Natural killer cell (primary cell): ENCODE measurements around the gene CACNA1B. TPM values are rescaled to one million over a fixed set of nuclear protein-coding genes. Genes with fewer than 3 reads are reported as not detected.

ENCODE experiments used
- ATAC-seq, 3 donors: fragments of 150-1000 bp in 2 of 3; fragments of 200-7000 bp in 1 of 3; cut with Tn5 transposase; 1 replicate in 1 of 3; 2 replicates in 2 of 3; pipeline ENCODE4 v1.10.0; 2021; ENCODE audit warnings: mild to moderate bottlenecking in 2 of 3, moderate library complexity in 2 of 3
- DNase-seq, 2 donors: peaks; one replicate each; pipeline versions ENCODE4 v3.0.0 to v3.0.0-alpha.2; 2013 to 2021; ENCODE audit warnings: mixed read lengths in 1 of 2
- H3K27ac ChIP-seq: one replicate; pipeline ENCODE4 v1.5.1; 2013; ENCODE audit warnings: mild to moderate bottlenecking, low read length
- H3K27me3 ChIP-seq: one replicate; pipeline ENCODE4 v1.6.1; 2013; ENCODE audit warnings: low read length; ENCODE audit not compliant: control insufficient read depth, insufficient read depth
- H3K36me3 ChIP-seq: one replicate; pipeline ENCODE4 v1.6.1; 2013; ENCODE audit warnings: low read length; ENCODE audit not compliant: control insufficient read depth, insufficient read depth
- H3K4me1 ChIP-seq: one replicate; pipeline ENCODE4 v1.6.1; 2013; ENCODE audit warnings: low read length; ENCODE audit not compliant: control insufficient read depth, insufficient read depth
- H3K4me3 ChIP-seq: one replicate; pipeline ENCODE4 v1.5.1; 2013; ENCODE audit warnings: low read length
- H3K9me3 ChIP-seq: one replicate; pipeline ENCODE4 v1.6.1; 2013; ENCODE audit warnings: low read length; ENCODE audit not compliant: control insufficient read depth, insufficient read depth
- H3K27ac Mint-ChIP-seq, 2 donors: one replicate each; pipeline ENCODE4 v1.8.0; 2022; ENCODE audit warnings: mild to moderate bottlenecking in 2 of 2, mixed read lengths in 2 of 2, moderate library complexity in 1 of 2
- H3K27me3 Mint-ChIP-seq, 2 donors: one replicate each; pipeline ENCODE4 v1.8.0; 2022; ENCODE audit warnings: low read depth in 2 of 2, mixed read lengths in 2 of 2
- H3K36me3 Mint-ChIP-seq: one replicate; pipeline ENCODE4 v1.8.0; 2022; ENCODE audit warnings: mixed read lengths
- H3K4me1 Mint-ChIP-seq, 2 donors: one replicate each; pipeline ENCODE4 v1.8.0; 2022; ENCODE audit warnings: mixed read lengths in 2 of 2
- H3K4me3 Mint-ChIP-seq: one replicate; pipeline ENCODE4 v1.8.0; 2022; ENCODE audit warnings: mild to moderate bottlenecking, moderate library complexity, mixed read lengths
- H3K9me3 Mint-ChIP-seq, 2 donors: one replicate each; pipeline ENCODE4 v1.8.0; 2022; ENCODE audit warnings: mixed read lengths in 2 of 2
- WGBS: methylation state at CpG from one replicate; pipeline ENCODE4 v1.1.7; 2013; ENCODE audit warnings: missing lambda C conversion rate; ENCODE audit not compliant: insufficient coverage; 5-methylcytosine and 5-hydroxymethylcytosine counted together
- intact Hi-C: fragments of 100-400 bp; cut with micrococcal nuclease; formaldehyde crosslinking; loops from one replicate; pipeline ENCODE4 v1.14.2; 2022
- total RNA-seq, 4 donors: library from RNA; stranded (reverse); fragments of 120-200 nt in 1 of 4; gene quantifications; one replicate each; pipeline versions ENCODE4 v1.2.3 to v1.2.4, GENCODE V29; 2013 to 2022
- TF ChIP-seq, protein P1 (sequence below): fragments of 200-600 bp; IDR thresholded peaks from one replicate; pipeline ENCODE4 v1.8.0; 2022; ENCODE audit warnings: antibody characterized with exemption

CACNA1B gene
- total RNA-seq, 3 donors from 2014 or later (not counting 1 experiment from before 2014, with no cell fraction given), result 0.07 TPM; not detected in 2

DNA sequence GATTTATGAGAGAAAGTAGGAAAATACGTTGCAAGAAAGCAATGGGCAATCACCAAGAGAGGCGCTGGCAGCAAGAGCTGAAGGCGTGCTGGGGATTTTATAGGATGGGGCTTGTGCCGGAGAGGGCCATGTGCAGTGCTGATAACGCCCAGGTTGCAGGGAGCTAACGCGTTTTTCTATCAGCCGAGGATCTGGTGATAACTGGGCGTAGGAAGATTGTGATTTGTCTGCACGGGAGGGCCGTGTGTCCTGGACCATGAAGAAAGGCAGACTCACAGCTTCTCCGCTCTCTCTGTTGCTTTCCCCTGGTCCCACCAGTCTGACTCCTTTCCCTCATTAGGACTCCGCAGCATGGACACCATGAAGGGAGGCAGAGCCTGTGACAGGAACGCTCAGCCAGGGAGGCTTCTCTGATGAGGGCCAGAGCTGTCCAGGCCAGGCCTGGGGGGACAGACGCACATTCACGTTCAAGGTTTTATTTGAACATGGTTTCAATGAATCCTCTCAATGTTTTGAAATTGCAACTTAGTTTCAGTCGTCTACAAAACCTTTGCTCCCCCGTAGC lies 11.9 kb upstream of the CACNA1B start:
- TF ChIP-seq, protein P1, sequence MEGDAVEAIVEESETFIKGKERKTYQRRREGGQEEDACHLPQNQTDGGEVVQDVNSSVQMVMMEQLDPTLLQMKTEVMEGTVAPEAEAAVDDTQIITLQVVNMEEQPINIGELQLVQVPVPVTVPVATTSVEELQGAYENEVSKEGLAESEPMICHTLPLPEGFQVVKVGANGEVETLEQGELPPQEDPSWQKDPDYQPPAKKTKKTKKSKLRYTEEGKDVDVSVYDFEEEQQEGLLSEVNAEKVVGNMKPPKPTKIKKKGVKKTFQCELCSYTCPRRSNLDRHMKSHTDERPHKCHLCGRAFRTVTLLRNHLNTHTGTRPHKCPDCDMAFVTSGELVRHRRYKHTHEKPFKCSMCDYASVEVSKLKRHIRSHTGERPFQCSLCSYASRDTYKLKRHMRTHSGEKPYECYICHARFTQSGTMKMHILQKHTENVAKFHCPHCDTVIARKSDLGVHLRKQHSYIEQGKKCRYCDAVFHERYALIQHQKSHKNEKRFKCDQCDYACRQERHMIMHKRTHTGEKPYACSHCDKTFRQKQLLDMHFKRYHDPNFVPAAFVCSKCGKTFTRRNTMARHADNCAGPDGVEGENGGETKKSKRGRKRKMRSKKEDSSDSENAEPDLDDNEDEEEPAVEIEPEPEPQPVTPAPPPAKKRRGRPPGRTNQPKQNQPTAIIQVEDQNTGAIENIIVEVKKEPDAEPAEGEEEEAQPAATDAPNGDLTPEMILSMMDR, result no peak
- no peaks in the 10 kb centered on the region for H3K36me3 Mint-ChIP-seq
- peaks cover 0 to 7% of the 10 kb centered on the region in 2 donors for H3K9me3 Mint-ChIP-seq
- 83% methylated on average over 18 of the region's 18 CpGs for WGBS
- ATAC-seq, result no peak
- H3K4me3 ChIP-seq, result no peak overlapping the region
- no peak overlapping the region for H3K4me3 Mint-ChIP-seq
- H3K27ac ChIP-seq, result no peak overlapping the region
- H3K27ac Mint-ChIP-seq, result no peak overlapping the region
- H3K4me1 Mint-ChIP-seq, result no peaks in the 10 kb centered on the region
- H3K9me3 ChIP-seq, result peaks cover 3% of the 10 kb centered on the region
- H3K27me3 ChIP-seq, result no peaks in the 10 kb centered on the region
- H3K36me3 ChIP-seq, result no peaks in the 10 kb centered on the region
- intact Hi-C loops, result no loop called here
- no peak for DNase-seq
- H3K27me3 Mint-ChIP-seq, result peaks cover 4 to 8% of the 10 kb centered on the region in 2 donors
- H3K4me1 ChIP-seq, result no peaks in the 10 kb centered on the region

DNA sequence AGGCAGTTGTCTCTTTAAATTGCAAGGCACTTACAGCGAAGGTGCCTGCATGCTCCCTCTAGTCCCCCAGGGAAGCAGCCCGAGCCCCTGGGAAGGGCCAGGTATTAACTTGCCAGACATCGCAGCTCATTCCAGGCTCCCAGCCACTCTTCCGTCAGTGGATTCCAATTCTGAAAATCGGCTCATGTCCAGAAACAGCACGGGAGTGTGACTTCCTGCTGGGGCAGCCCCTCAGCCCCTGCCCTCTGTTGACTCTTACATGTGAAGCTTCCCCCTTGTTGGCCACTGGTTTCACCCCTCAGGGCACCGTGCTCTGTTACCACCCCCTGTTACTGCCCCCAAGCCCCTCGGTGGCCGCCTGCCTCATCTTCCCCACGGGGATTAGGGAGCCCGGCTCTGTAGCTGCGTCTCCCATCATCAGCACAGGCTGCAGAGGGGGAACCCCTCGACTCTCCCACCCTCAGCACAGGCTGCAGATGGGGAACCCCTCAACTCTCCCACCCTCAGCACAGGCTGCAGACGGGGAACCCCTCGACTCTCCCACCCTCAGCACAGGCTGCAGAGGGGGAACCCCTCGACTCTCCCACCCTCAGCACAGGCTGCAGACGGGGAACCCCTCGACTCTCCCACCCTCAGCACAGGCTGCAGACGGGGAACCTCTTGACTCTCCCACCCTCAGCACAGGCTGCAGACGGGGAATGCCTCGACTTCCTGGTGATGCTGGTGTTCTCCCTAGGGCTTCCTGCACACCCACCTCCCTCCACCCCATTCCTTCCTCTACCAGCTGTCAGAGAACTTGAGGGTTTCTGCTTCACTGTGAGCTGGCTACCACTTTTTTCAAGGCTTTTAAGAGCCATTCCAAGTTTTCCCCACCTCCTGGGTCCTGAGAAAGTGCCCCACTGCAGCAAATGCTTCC lies 11.1 kb upstream of the CACNA1B start:
- TF ChIP-seq, protein P1, result no peak
- peaks cover 0 to 3% of the 10 kb centered on the region in 2 donors for H3K9me3 Mint-ChIP-seq
- no peak for ATAC-seq

DNA sequence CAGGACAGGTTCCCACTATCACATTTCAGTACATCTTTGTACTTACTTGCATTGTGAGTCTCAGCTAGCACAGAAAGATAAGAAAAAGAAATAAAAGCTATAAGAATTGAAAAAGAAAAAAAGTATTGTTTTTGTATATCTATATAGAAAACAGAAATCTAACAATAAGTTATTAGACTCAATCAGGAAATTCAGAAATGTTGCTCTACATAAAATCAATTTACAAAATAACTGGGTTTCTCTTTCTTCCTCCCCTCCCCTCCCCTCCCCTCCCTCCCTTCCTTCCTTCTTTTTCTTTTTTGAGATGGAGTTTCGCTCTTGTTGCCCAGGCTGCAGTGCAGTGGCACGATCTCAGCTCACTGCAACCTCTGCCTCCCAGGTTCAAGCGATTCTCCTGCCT lies 7.2 kb upstream of the CACNA1B start:
- TF ChIP-seq, protein P1, result no peak
- WGBS, result 51% methylated on average over 3 of the region's 3 CpGs

More for the DNA sequence above, 11.1 kb upstream of the CACNA1B start:
- no peak overlapping the region for H3K27ac Mint-ChIP-seq
- intact Hi-C loops, result no loop called here
- Histone ChIP-seq H3K36me3 (no peaks in the 10 kb centered on the region), H3K9me3 (no peaks in the 10 kb centered on the region), H3K27ac (no peak overlapping the region), H3K4me1 (no peaks in the 10 kb centered on the region), H3K4me3 (no peak overlapping the region), H3K27me3 (no peaks in the 10 kb centered on the region)
- H3K36me3 Mint-ChIP-seq, result no peaks in the 10 kb centered on the region
- no peak for DNase-seq
- WGBS, result 43% methylated on average over 18 of the region's 21 CpGs
- peaks cover 6 to 8% of the 10 kb centered on the region in 2 donors for H3K27me3 Mint-ChIP-seq
- H3K4me1 Mint-ChIP-seq, result no peaks in the 10 kb centered on the region
- H3K4me3 Mint-ChIP-seq, result no peak overlapping the region

More for the DNA sequence above, 7.2 kb upstream of the CACNA1B start:
- H3K27me3 Mint-ChIP-seq, result peaks cover 14 to 19% of the 10 kb centered on the region in 2 donors
- DNase-seq, result no peak
- H3K27ac ChIP-seq, result no peak overlapping the region
- no peaks in the 10 kb centered on the region for H3K9me3 ChIP-seq
- no peaks in the 10 kb centered on the region for H3K36me3 ChIP-seq
- no peaks in the 10 kb centered on the region for H3K27me3 ChIP-seq
- no peak overlapping the region for H3K27ac Mint-ChIP-seq
- H3K4me1 ChIP-seq, result no peaks in the 10 kb centered on the region
- H3K36me3 Mint-ChIP-seq, result no peaks in the 10 kb centered on the region
- no peak for ATAC-seq
- intact Hi-C loops, result no loop called here
- no peak overlapping the region for H3K4me3 ChIP-seq
- no peaks in the 10 kb centered on the region for H3K9me3 Mint-ChIP-seq
- no peaks in the 10 kb centered on the region for H3K4me1 Mint-ChIP-seq
- H3K4me3 Mint-ChIP-seq, result no peak overlapping the region
